Progenitor cell of endocrine pancreas (in vitro differentiated cells): ENCODE results near the gene OBSCN. TPM values are rescaled to one million over a fixed set of nuclear protein-coding genes. Genes with fewer than 3 reads are reported as not detected.

ENCODE experiments used
- DNase-seq: peaks from one replicate; pipeline ENCODE4 v3.0.0; 2021; ENCODE audit warnings: low spot score; ENCODE audit not compliant: unreplicated experiment
- H3K27ac Mint-ChIP-seq: 2 replicates; pipeline ENCODE4 v1.8.0; 2021; ENCODE audit warnings: mild to moderate bottlenecking, moderate library complexity, mixed read lengths
- H3K27me3 Mint-ChIP-seq: 2 replicates; pipeline ENCODE4 v1.8.0; 2021; ENCODE audit warnings: mixed read lengths
- H3K36me3 Mint-ChIP-seq: 2 replicates; pipeline ENCODE4 v1.8.0; 2022; ENCODE audit warnings: mixed read lengths; ENCODE audit not compliant: insufficient read depth
- H3K4me1 Mint-ChIP-seq: 2 replicates; pipeline ENCODE4 v1.8.0; 2021; ENCODE audit warnings: low read depth, mixed read lengths
- H3K4me3 Mint-ChIP-seq: 2 replicates; pipeline ENCODE4 v1.8.0; 2021; ENCODE audit warnings: low read depth, mild to moderate bottlenecking, moderate library complexity, mixed read lengths
- H3K9me3 Mint-ChIP-seq: 2 replicates; pipeline ENCODE4 v1.8.0; 2021; ENCODE audit warnings: low read depth, mixed read lengths
- CTCF ChIP-seq: fragments of 200-600 bp; sonication (generic); IDR thresholded peaks from one replicate; pipeline ENCODE4 v1.5.0; 2021; ENCODE audit warnings: antibody characterized with exemption, mild to moderate bottlenecking; ENCODE audit not compliant: unreplicated experiment
- total RNA-seq: library from RNA; stranded (reverse); gene quantifications from 2 replicates; pipeline ENCODE4 v1.2.1, GENCODE V29; 2021

Gene OBSCN
- total RNA-seq, 1 donor from 2014 or later: 57.5 TPM

- peaks cover 2% of the 10 kb centered on the region for H3K4me1 Mint-ChIP-seq
- no peak overlapping the region for H3K27ac Mint-ChIP-seq
- no peaks in the 10 kb centered on the region for H3K36me3 Mint-ChIP-seq
Measured at GRCh38 chr1:228374711-228375577, 167.1 kb downstream of the OBSCN start.

GRCh38 chr1:228375578-228376261, 167.9 kb downstream of the OBSCN start:
- TF ChIP-seq CTCF: no peak
- H3K4me1 Mint-ChIP-seq: peaks cover 2% of the 10 kb centered on the region
- no peaks in the 10 kb centered on the region for H3K9me3 Mint-ChIP-seq
- H3K27ac Mint-ChIP-seq: no peak overlapping the region
- DNase-seq: no peak
- peaks cover 16% of the 10 kb centered on the region for H3K27me3 Mint-ChIP-seq
- H3K4me3 Mint-ChIP-seq: no peak overlapping the region
- no peaks in the 10 kb centered on the region for H3K36me3 Mint-ChIP-seq

More at GRCh38 chr1:228374711-228375577, 167.1 kb downstream of the OBSCN start:
- no peaks in the 10 kb centered on the region for H3K9me3 Mint-ChIP-seq
- peaks cover 8% of the 10 kb centered on the region for H3K27me3 Mint-ChIP-seq
- TF ChIP-seq CTCF: no peak
- no peak overlapping the region for H3K4me3 Mint-ChIP-seq
- no peak for DNase-seq

GRCh38 chr1:228376262-228376628, 168.4 kb downstream of the OBSCN start:
- Mint-ChIP-seq H3K9me3 (no peaks in the 10 kb centered on the region), H3K36me3 (no peaks in the 10 kb centered on the region), H3K27ac (no peak overlapping the region), H3K27me3 (peaks cover 21% of the 10 kb centered on the region), H3K4me1 (peaks cover 2% of the 10 kb centered on the region), H3K4me3 (no peak overlapping the region)
- TF ChIP-seq CTCF: no peak
- DNase-seq: no peak

GRCh38 chr1:228376651-228377631, 169.1 kb downstream of the OBSCN start:
- Mint-ChIP-seq H3K9me3 (no peaks in the 10 kb centered on the region), H3K36me3 (no peaks in the 10 kb centered on the region), H3K27ac (no peak overlapping the region), H3K27me3 (peaks cover 25% of the 10 kb centered on the region), H3K4me1 (peaks cover 2% of the 10 kb centered on the region), H3K4me3 (peak overlapping the region; percentile 55)
- no peak for DNase-seq
- no peak for TF ChIP-seq CTCF
